GM12878 (cell line): Measurements from ENCODE around the gene HCK. TPM values are rescaled to one million over a fixed set of nuclear protein-coding genes. Genes with fewer than 3 reads are reported as not detected.

ENCODE experiments used
- ATAC-seq: fragments of 200-7000 bp; cut with Tn5 transposase; 3 replicates; pipeline ENCODE4 v1.9.1; 2020; ENCODE audit warnings: mild to moderate bottlenecking, moderate library complexity
- BruUV-seq: library from RNA; stranded (reverse); fragments of 400-500 nt; replicated peaks from 2 replicates; lab custom pipeline; 2021; lab: Mats Ljungman, UMichigan
- CTCF ChIA-PET: fragments of 300-600 bp; sonication (Branson Sonifier 250); formaldehyde crosslinking; extraction: SDS; loops from one replicate; lab custom pipeline; 2021; ENCODE audit warnings: inconsistent platforms; lab: Yijun Ruan, JAX
- POLR2A ChIA-PET: fragments of 350-600 bp; formaldehyde crosslinking; extraction: SDS; loops from one replicate; lab custom pipeline; 2021; ENCODE audit warnings: inconsistent platforms; lab: Charles Lee
- RAD21 ChIA-PET: fragments of 300-600 bp; sonication (Branson Sonifier 250); formaldehyde crosslinking; loops from one replicate; lab custom pipeline; 2023; ENCODE audit warnings: antibody characterized with exemption; ENCODE audit not compliant: unreplicated experiment; lab: Charles Lee
- SMC1A ChIA-PET: fragments of 300-600 bp; sonication (Branson Sonifier 250); formaldehyde crosslinking; loops from one replicate; lab custom pipeline; 2023; ENCODE audit not compliant: unreplicated experiment, uncharacterized antibody; lab: Charles Lee
- DNase-seq: peaks from one replicate; pipeline ENCODE4 v3.0.0-alpha.2; 2011; ENCODE audit warnings: low read depth, low spot score
- FAIRE-seq: peaks from 3 replicates; lab custom pipeline; 2011; peaks lifted over from hg19 to GRCh38; lab: Jason Lieb, UNC
- H2AFZ ChIP-seq: 2 replicates; pipeline ENCODE4 v1.6.0; 2011; ENCODE audit warnings: low read depth, low read length, control low read depth; ENCODE audit not compliant: control insufficient read depth
- H3K27ac ChIP-seq: 2 replicates; pipeline ENCODE4 v1.5.1; 2011; ENCODE audit warnings: control low read depth; ENCODE audit not compliant: control insufficient read depth, insufficient read depth
- H3K27me3 ChIP-seq, 2 experiments: replicated peaks in 1 of 2; 2 replicates each; pipeline versions ENCODE4 v1.6.0 to v1.6.1; 2011; ENCODE audit warnings: low read length in 1 of 2; ENCODE audit not compliant: control insufficient read depth in 2 of 2, insufficient read depth in 2 of 2
- H3K36me3 ChIP-seq, 2 experiments: 2 replicates each; pipeline ENCODE4 v1.5.1; 2011; ENCODE audit warnings: low read length in 1 of 2; ENCODE audit not compliant: control insufficient read depth in 2 of 2, insufficient read depth in 2 of 2
- H3K4me1 ChIP-seq: 2 replicates; pipeline ENCODE4 v1.6.1; 2011; ENCODE audit warnings: mild to moderate bottlenecking, low read length, moderate library complexity, mixed read lengths; ENCODE audit not compliant: control insufficient read depth, insufficient read depth
- H3K4me2 ChIP-seq: 2 replicates; pipeline ENCODE4 v1.6.0; 2011; ENCODE audit warnings: control low read depth; ENCODE audit not compliant: control insufficient read depth, insufficient read depth
- H3K4me3 ChIP-seq: fragments of 200-600 bp; sonication (generic); 2 replicates; pipeline ENCODE4 v1.5.1; 2016
- H3K79me2 ChIP-seq: 2 replicates; pipeline ENCODE4 v1.6.0; 2011; ENCODE audit warnings: low read length; ENCODE audit not compliant: control insufficient read depth, insufficient read depth
- H3K9ac ChIP-seq: 2 replicates; pipeline ENCODE4 v1.8.0; 2011; ENCODE audit warnings: low read length, control low read depth, mixed read lengths; ENCODE audit not compliant: control insufficient read depth, insufficient read depth
- H3K9me3 ChIP-seq: replicated peaks from 3 replicates; pipeline ENCODE4 v1.5.1; 2011; ENCODE audit warnings: mild to moderate bottlenecking, low read length; ENCODE audit not compliant: control insufficient read depth, insufficient read depth
- H4K20me1 ChIP-seq: 2 replicates; pipeline ENCODE4 v1.6.0; 2011; ENCODE audit not compliant: control insufficient read depth, insufficient read depth
- EP300 ChIP-seq, 2 experiments: fragments of 150-350 bp in 1 of 2; IDR thresholded peaks; 2 replicates each; pipeline ENCODE4 v1.6.1; 2011 to 2012; ENCODE audit warnings: low read depth in 2 of 2, low read length in 2 of 2, borderline replicate concordance in 1 of 2, improper control_type of control experiment in 1 of 2, inconsistent platforms in 1 of 2; ENCODE audit not compliant: control insufficient read depth in 1 of 2
- NFIC ChIP-seq: IDR thresholded peaks from 2 replicates; pipeline ENCODE4 v1.6.1; 2012; ENCODE audit warnings: low read depth, mild to moderate bottlenecking, inconsistent platforms, low read length, moderate library complexity
- NFYB ChIP-seq: IDR thresholded peaks from 2 replicates; pipeline ENCODE4 v1.6.1; 2011; ENCODE audit warnings: low read depth, mild to moderate bottlenecking, low read length, improper control_type of control experiment, moderate library complexity; ENCODE audit not compliant: insufficient read depth
- PAX8 ChIP-seq: fragments of 450-650 bp; IDR thresholded peaks from 2 replicates; pipeline ENCODE4 v1.6.1; 2017; ENCODE audit warnings: mild to moderate bottlenecking, moderate library complexity
- TCF3 ChIP-seq: IDR thresholded peaks from 2 replicates; pipeline ENCODE4 v1.6.1; 2012; ENCODE audit warnings: low read depth, mild to moderate bottlenecking, low read length, borderline replicate concordance; ENCODE audit not compliant: insufficient read depth
- WGBS: methylation state at CpG from one replicate; pipeline ENCODE4 v1.1.6; 2016; ENCODE audit warnings: low lambda C conversion rate; ENCODE audit not compliant: insufficient replicate concordance, insufficient coverage; ENCODE audit errors: missing lambda C conversion rate; 5-methylcytosine and 5-hydroxymethylcytosine counted together
- in situ Hi-C: fragments of 300-500 bp; cut with MboI; formaldehyde crosslinking; loops from 9 replicates; pipeline ENCODE4 v1.14.3; 2018; ENCODE audit warnings: mixed read lengths
- intact Hi-C: fragments of 100-400 bp; cut with micrococcal nuclease; formaldehyde crosslinking; loops from one replicate; pipeline ENCODE4 v1.14.2; 2022; ENCODE audit not compliant: unreplicated experiment
- polyA plus RNA-seq, 11 experiments: library from polyadenylated mRNA; depleted of rRNA in 4 of 11; unstranded in 6 of 11; stranded (reverse) in 5 of 11; fragments of >200 nt; fragmentation: Nextera tagmentation in 4 of 11; fragmentation: Illumina TruSeq in 1 of 11; extraction: Ambion mirVana in 4 of 11; extraction: Trizol in 1 of 11; gene quantifications; 1 replicate in 1 of 11; 2 replicates in 10 of 11; pipeline versions ENCODE4 v1.2.1 to v1.2.3, GENCODE V29; 2011 to 2016; ENCODE audit warnings: inconsistent platforms in 2 of 11, missing spikeins in 2 of 11, low read depth in 1 of 11
- total RNA-seq, 4 experiments: library from RNA; depleted of rRNA in 3 of 4; stranded (reverse); fragments of >200 nt in 3 of 4; fragmentation: Illumina TruSeq in 1 of 4; extraction: Trizol in 1 of 4; gene quantifications; 2 replicates each; pipeline versions ENCODE4 v1.2.1 to v1.2.3, GENCODE V29; 2013 to 2021

The HCK gene
- total and polyA plus RNA-seq, 10 of the 15 experiments (the other 5 are each of a cell fraction or from before 2014, with no cell fraction given) = 1.3 to 30.3 (median 18.5) TPM

DNA sequence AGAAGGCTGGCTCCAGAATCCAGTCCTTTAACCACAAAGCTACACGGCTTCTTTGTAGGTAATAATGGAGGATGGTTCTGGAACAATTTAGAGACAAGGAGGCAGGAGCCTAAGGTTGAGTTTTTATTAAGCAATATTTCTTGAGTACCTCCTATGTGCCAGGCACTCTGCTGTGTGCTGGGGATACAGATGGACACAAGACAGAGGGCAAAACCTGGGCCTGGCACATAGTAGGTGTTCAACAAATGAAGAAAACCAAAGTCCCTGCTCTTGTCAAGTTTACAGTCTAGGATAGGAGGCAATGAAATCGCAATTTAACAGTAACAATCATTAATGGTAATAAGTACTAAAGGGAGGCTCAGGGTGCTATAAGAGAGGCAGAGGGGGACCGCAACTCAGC, 24.4 kb upstream of the HCK start:
- no TSS peak for BruUV-seq
- ChIA-PET POLR2A (no interaction called here), SMC1A (interaction anchor here (1.1 kb wide), 1 partner anchor 44 kb away, joined by 3 read pairs; no protein-coding TSS in a partner anchor), CTCF (interaction anchor here (1.2 to 6.1 kb wide), 3 partner anchors 63 to 205 kb away, joined by 3 to 140 read pairs (median 129); no protein-coding TSS in a partner anchor)
- H3K4me1 ChIP-seq = peaks cover 4% of the 10 kb centered on the region; the same call in 1 of the 2 replicates
- intact Hi-C loops (no loop called here), in situ Hi-C loops (no loop called here)
- no peaks in the 10 kb centered on the region for H4K20me1 ChIP-seq
- 50% methylated on average over 3 of the region's 3 CpGs for WGBS
- peaks cover 0 to under 1% of the 10 kb centered on the region in 2 experiments; a peak in 1 of 4 replicates for H3K27me3 ChIP-seq
- H3K9me3 ChIP-seq = no peaks in the 10 kb centered on the region
- no peak overlapping the region for H3K4me3 ChIP-seq
- no peak overlapping the region for H3K4me2 ChIP-seq
- FAIRE-seq = no peak
- H3K79me2 ChIP-seq = no peaks in the 10 kb centered on the region
- DNase-seq = no peak
- TF ChIP-seq PAX8 (no peak), EP300 (IDR thresholded peaks at IDR 0.05; ENCODE audit: borderline replicate concordance in 1 of 2, control insufficient read depth in 1 of 2, low read depth in 2 of 2, low read length in 2 of 2) (no peak), TCF3 (no peak), NFYB (no peak), NFIC (no peak)
- TF ChIP-seq, all 136 proteins: peak for 0
- RAD21 ChIA-PET = interaction anchor here (10.3 kb wide), 1 partner anchor 63 kb away, joined by 220 read pairs; no protein-coding TSS in a partner anchor
- no peak for ATAC-seq
- Histone ChIP-seq H3K27ac (no peak overlapping the region), H3K9ac (no peak overlapping the region), H3K36me3 (no peaks in the 10 kb centered on the region), H2AFZ (no peak overlapping the region)
